Measurements from ENCODE around the gene RAD51B.
"Not testable (repeated sequence)": the region's sequence is repeated elsewhere in the genome, so short reads cannot be mapped to it uniquely, and the experiment has no call there.

Gene RAD51B

GRCh38 chr14:68424443-68425172 is 605.0 kb downstream of the RAD51B start:
- DNase-seq, result no peak

- no peak for DNase-seq
Measured at GRCh38 chr14:68426661-68427549, 607.3 kb downstream of the RAD51B start.

GRCh38 chr14:68427550-68427890 is 607.9 kb downstream of the RAD51B start:
- DNase-seq, result no peak

GRCh38 chr14:68428900-68429299 is 609.3 kb downstream of the RAD51B start:
- DNase-seq, result not testable (repeated sequence)

GRCh38 chr14:68434173-68434572 is 614.6 kb downstream of the RAD51B start:
- not testable (repeated sequence) for DNase-seq

- DNase-seq, result not testable (repeated sequence)
Measured at GRCh38 chr14:68435631-68436030, 616.1 kb downstream of the RAD51B start.

GRCh38 chr14:68439676-68440075 is 620.1 kb downstream of the RAD51B start:
- no peak for DNase-seq

- DNase-seq, result no peak
Measured at GRCh38 chr14:68440820-68441219, 621.2 kb downstream of the RAD51B start.

GRCh38 chr14:68441542-68441941 is 622.0 kb downstream of the RAD51B start:
- DNase-seq, result no peak

- DNase-seq, result no peak
Measured at GRCh38 chr14:68442828-68443629, 623.5 kb downstream of the RAD51B start.

GRCh38 chr14:68444449-68445168 is 625.0 kb downstream of the RAD51B start:
- no peak for DNase-seq

- no peak for DNase-seq
Measured at GRCh38 chr14:68446243-68447040, 626.9 kb downstream of the RAD51B start.

GRCh38 chr14:68447581-68448251 is 628.1 kb downstream of the RAD51B start:
- DNase-seq, result no peak

GRCh38 chr14:68448252-68448902 is 628.8 kb downstream of the RAD51B start:
- DNase-seq, result no peak

GRCh38 chr14:68449561-68450181 is 630.1 kb downstream of the RAD51B start:
- DNase-seq, result no peak

- no peak for DNase-seq
Measured at GRCh38 chr14:68450391-68451120, 631.0 kb downstream of the RAD51B start.

GRCh38 chr14:68451696-68452373 is 632.3 kb downstream of the RAD51B start:
- DNase-seq, result no peak

GRCh38 chr14:68458253-68458652 is 638.7 kb downstream of the RAD51B start:
- DNase-seq, result no peak
